K562 (cell line): ENCODE results near the gene EPN2. TPM values are rescaled to one million over a fixed set of nuclear protein-coding genes. Genes with fewer than 3 reads are reported as not detected.

Experiments
- CHD7 ChIP-seq: fragments of 200-600 bp; sonication (generic); IDR thresholded peaks from one replicate; pipeline ENCODE4 v1.6.1; 2012; ENCODE audit warnings: mild to moderate bottlenecking, low read depth, low read length, inconsistent platforms
- CREB1 ChIP-seq, 2 experiments: sonication (generic) in 1 of 2; formaldehyde crosslinking in 1 of 2; IDR thresholded peaks; 2 replicates each; pipeline versions ENCODE4 v1.6.1 to v1.8.0; 2012 to 2022; ENCODE audit warnings: inconsistent platforms in 1 of 2, mild to moderate bottlenecking in 1 of 2, missing genetic modification reagents in 1 of 2, moderate library complexity in 1 of 2
- CREM ChIP-seq: IDR thresholded peaks from 2 replicates; pipeline ENCODE4 v1.6.1; 2014; ENCODE audit warnings: antibody characterized with exemption, low read depth
- FOXK2 ChIP-seq, 2 experiments: fragments of 450-650 bp; IDR thresholded peaks in 1 of 2; conservative IDR thresholded peaks in 1 of 2; 2 replicates each; pipeline ENCODE4 v1.6.1; 2016; ENCODE audit warnings: low read depth in 2 of 2, mild to moderate bottlenecking in 1 of 2
- GABPA ChIP-seq: fragments of 200-800 bp; sonication (Bioruptor generic); conservative IDR thresholded peaks from 2 replicates; pipeline ENCODE4 v1.6.1; 2016; ENCODE audit warnings: low read depth, missing genetic modification characterization, missing compliant biosample characterization
- JUND ChIP-seq, 2 experiments: IDR thresholded peaks; 2 replicates in 1 of 2; 3 replicates in 1 of 2; pipeline ENCODE4 v1.6.1; 2011; ENCODE audit warnings: borderline replicate concordance in 2 of 2, low read depth in 2 of 2, low read length in 2 of 2, improper control_type of control experiment in 1 of 2, missing biosample characterization in 1 of 2, missing genetic modification characterization in 1 of 2, missing genetic modification reagents in 1 of 2
- NFE2L1 ChIP-seq: fragments of 450-650 bp; IDR thresholded peaks from 2 replicates; pipeline ENCODE4 v1.6.1; 2016; ENCODE audit warnings: missing genetic modification characterization, low read depth, mild to moderate bottlenecking, missing compliant biosample characterization, moderate library complexity, borderline replicate concordance
- NR2C1 ChIP-seq, 2 experiments: fragments of 450-650 bp; IDR thresholded peaks; 2 replicates each; pipeline ENCODE4 v1.6.1; 2017; ENCODE audit warnings: mild to moderate bottlenecking in 2 of 2, antibody characterized with exemption in 1 of 2, inconsistent platforms in 1 of 2, missing compliant biosample characterization in 1 of 2, missing genetic modification characterization in 1 of 2
- RAD21 ChIP-seq, 2 experiments: fragments of 250-450 bp in 1 of 2; fragments of 450-650 bp in 1 of 2; sonication (Bioruptor Pico) in 1 of 2; formaldehyde crosslinking in 1 of 2; IDR thresholded peaks in 1 of 2; conservative IDR thresholded peaks in 1 of 2; 2 replicates each; pipeline versions ENCODE4 v1.4.0 to v1.8.0; 2020 to 2022; ENCODE audit warnings: mild to moderate bottlenecking in 2 of 2, moderate library complexity in 1 of 2
- VEZF1 ChIP-seq: fragments of 200-800 bp; sonication (Bioruptor generic); IDR thresholded peaks from 2 replicates; pipeline ENCODE4 v1.6.1; 2017; ENCODE audit warnings: missing genetic modification characterization, missing compliant biosample characterization
- ZNF561 ChIP-seq: fragments of 450-650 bp; formaldehyde crosslinking; conservative IDR thresholded peaks from 2 replicates; pipeline ENCODE4 v1.4.0; 2020; ENCODE audit warnings: mild to moderate bottlenecking, moderate library complexity
- polyA plus RNA-seq, 8 experiments: library from polyadenylated mRNA; depleted of rRNA in 4 of 8; stranded (reverse) in 5 of 8; unstranded in 3 of 8; fragments of >200 nt; fragmentation: Nextera tagmentation in 2 of 8; fragmentation: Illumina TruSeq in 1 of 8; extraction: Ambion mirVana in 2 of 8; extraction: Trizol in 1 of 8; gene quantifications; 2 replicates each; pipeline versions ENCODE4 v1.2.1 to v1.2.3, GENCODE V29; 2011 to 2014; ENCODE audit warnings: inconsistent platforms in 1 of 8, missing spikeins in 1 of 8
- total RNA-seq, 7 experiments: library from RNA; depleted of rRNA in 6 of 7; stranded (reverse); fragments of >200 nt in 6 of 7; fragmentation: Illumina TruSeq in 2 of 7; extraction: Trizol in 2 of 7; gene quantifications; 2 replicates each; pipeline versions ENCODE4 v1.2.1 to v1.2.3, GENCODE V29; 2011 to 2021; ENCODE audit warnings: low replicate concordance in 1 of 7

The EPN2 gene
- total and polyA plus RNA-seq, 9 of the 15 experiments (the other 6 are each of a cell fraction or from before 2014, with no cell fraction given) = 1.0 to 12.9 (median 8.9) TPM

GRCh38 chr17:19317359-19318095 is 80.4 kb downstream of the EPN2 start (continued):
- TF ChIP-seq NR2C1 (IDR thresholded peaks at IDR 0.05) (no peak), NR2C1 (tag; IDR thresholded peaks at IDR 0.05) (peak; percentile 58), RAD21 (CRISPR knock-in tag; conservative IDR thresholded peaks at IDR 0.05 in 1 of 2, IDR thresholded peaks at IDR 0.05 in 1 of 2) (peak; percentile 19 to 66; a peak in 2 of 4 replicates), GABPA (peak; percentile 45), CREM (peak; percentile 77), VEZF1 (CRISPR knock-in tag) (peak; percentile 87), ZNF561 (CRISPR knock-in tag) (no peak), JUND (IDR thresholded peaks at IDR 0.05; ENCODE audit: borderline replicate concordance, low read depth, low read length) (peak; percentile 52), JUND (tag; IDR thresholded peaks at IDR 0.05; ENCODE audit: borderline replicate concordance, low read depth, low read length) (peak; percentile 24; the same call in 1 of the 3 replicates), FOXK2 (conservative IDR thresholded peaks at IDR 0.05 in 1 of 2, IDR thresholded peaks at IDR 0.05 in 1 of 2; ENCODE audit: low read depth in 2 of 2) (no peak), CHD7 (no peak), NFE2L1 (tag) (no peak), CREB1 (IDR thresholded peaks at IDR 0.05) (0 out of 2 replicates have a peak, but pooled peaks have one; percentile 32), CREB1 (CRISPR knock-in tag; IDR thresholded peaks at IDR 0.05) (no peak)
